Karpas-422 (cell line): ENCODE data around the gene SETD4. TPM values are rescaled to one million over a fixed set of nuclear protein-coding genes. Genes with fewer than 3 reads are reported as not detected.
A peak's percentile ranks its signal among the peaks of the same experiment; 100 is the strongest.
"Not testable (repeated sequence)": the region's sequence is repeated elsewhere in the genome, so short reads cannot be mapped to it uniquely, and the experiment has no call there.

Experiments used
- DNase-seq: peaks from one replicate; pipeline ENCODE4 v3.0.0-alpha.2; 2015
- H2AFZ ChIP-seq: fragments of 200-600 bp; sonication (generic); 2 replicates; pipeline ENCODE4 v1.6.1; 2014; ENCODE audit warnings: antibody characterized with exemption, low read length, mixed read lengths
- H3K27ac ChIP-seq: fragments of 200-600 bp; sonication (generic); 2 replicates; pipeline ENCODE4 v1.5.1; 2014; ENCODE audit warnings: mild to moderate bottlenecking, low read length, moderate library complexity
- H3K27me3 ChIP-seq: fragments of 200-600 bp; sonication (generic); 2 replicates; pipeline ENCODE4 v1.6.1; 2014; ENCODE audit warnings: low read length, mixed read lengths
- H3K36me3 ChIP-seq: fragments of 200-600 bp; sonication (generic); 2 replicates; pipeline ENCODE4 v1.6.1; 2014; ENCODE audit warnings: low read length, mixed read lengths; ENCODE audit not compliant: insufficient read depth
- H3K4me1 ChIP-seq: fragments of 200-600 bp; sonication (generic); 2 replicates; pipeline ENCODE4 v1.6.1; 2014; ENCODE audit warnings: mild to moderate bottlenecking, low read length, mixed read lengths
- H3K4me2 ChIP-seq: fragments of 200-600 bp; sonication (generic); 2 replicates; pipeline ENCODE4 v1.6.1; 2014; ENCODE audit warnings: low read length, low read depth, mild to moderate bottlenecking; ENCODE audit not compliant: poor library complexity, severe bottlenecking
- H3K4me3 ChIP-seq: fragments of 200-600 bp; sonication (generic); 2 replicates; pipeline ENCODE4 v1.5.1; 2014; ENCODE audit warnings: mild to moderate bottlenecking, antibody characterized with exemption, low read length, mixed read lengths
- H3K79me2 ChIP-seq: fragments of 200-600 bp; sonication (generic); 2 replicates; pipeline ENCODE4 v1.6.1; 2014; ENCODE audit warnings: mild to moderate bottlenecking, low read length, mixed read lengths
- H3K9ac ChIP-seq: fragments of 200-600 bp; sonication (generic); 2 replicates; pipeline ENCODE4 v1.6.0; 2014; ENCODE audit warnings: low read length
- H3K9me2 ChIP-seq: fragments of 200-600 bp; sonication (generic), shearing (Covaris generic); replicated peaks from 2 replicates; pipeline ENCODE4 v1.6.0; 2014; ENCODE audit warnings: mild to moderate bottlenecking, low read length, moderate library complexity; ENCODE audit not compliant: insufficient read depth
- H3K9me3 ChIP-seq: fragments of 300-700, 200-600 bp; sonication (generic); 2 replicates; pipeline ENCODE4 v1.6.1; 2014; ENCODE audit warnings: low read length, mixed read lengths
- H4K20me1 ChIP-seq: fragments of 200-600 bp; sonication (generic); 2 replicates; pipeline ENCODE4 v1.6.1; 2014; ENCODE audit warnings: mild to moderate bottlenecking, antibody characterized with exemption, low read length, low read depth; ENCODE audit not compliant: insufficient read depth
- total RNA-seq: library from RNA; depleted of rRNA; stranded (reverse); fragments of >200 nt; shearing (Covaris generic); gene quantifications from 2 replicates; pipeline ENCODE4 v1.2.3, GENCODE V29; 2014; ENCODE audit warnings: low replicate concordance

The SETD4 gene
- total RNA-seq, 1 experiment from 2014 or later = 22.6 TPM

DNA sequence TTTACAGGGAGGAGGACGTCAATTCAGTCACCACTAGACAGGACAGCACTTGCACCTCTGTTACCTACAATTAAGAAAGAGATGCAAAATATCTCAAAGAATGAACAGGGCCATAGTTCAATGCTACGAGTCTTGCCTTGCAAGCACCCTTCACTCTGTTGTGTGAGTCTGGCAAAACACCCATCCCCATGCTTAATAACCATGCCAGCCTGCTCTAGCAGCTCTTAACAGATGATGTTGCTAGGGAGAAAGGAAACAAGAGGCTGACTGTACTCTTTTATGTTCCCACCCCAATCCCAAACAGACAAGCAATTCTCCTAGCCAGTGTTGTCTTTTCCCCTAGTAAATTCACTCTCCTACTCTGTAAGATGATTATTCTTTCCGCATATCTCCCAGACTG, 14.8 kb upstream of the SETD4 start:
- Histone ChIP-seq H3K4me3 (no peak overlapping the region), H3K27ac (no peak overlapping the region), H3K4me1 (peaks cover 5% of the 10 kb centered on the region), H2AFZ (no peak overlapping the region), H3K9me3 (no peaks in the 10 kb centered on the region), H3K9ac (no peak overlapping the region), H3K36me3 (no peaks in the 10 kb centered on the region), H3K27me3 (no peaks in the 10 kb centered on the region), H4K20me1 (no peaks in the 10 kb centered on the region), H3K9me2 (no peaks in the 10 kb centered on the region), H3K4me2 (no peak overlapping the region), H3K79me2 (no peaks in the 10 kb centered on the region)
- no peak for DNase-seq

GRCh38 chr21:36073911-36074310, 13.6 kb upstream of the SETD4 start:
- not testable (repeated sequence) for H3K9ac ChIP-seq, H3K4me1 ChIP-seq, H4K20me1 ChIP-seq, H2AFZ ChIP-seq, H3K27me3 ChIP-seq, DNase-seq, H3K4me2 ChIP-seq, H3K9me3 ChIP-seq, H3K36me3 ChIP-seq, H3K27ac ChIP-seq, H3K4me3 ChIP-seq, H3K9me2 ChIP-seq, H3K79me2 ChIP-seq

DNA sequence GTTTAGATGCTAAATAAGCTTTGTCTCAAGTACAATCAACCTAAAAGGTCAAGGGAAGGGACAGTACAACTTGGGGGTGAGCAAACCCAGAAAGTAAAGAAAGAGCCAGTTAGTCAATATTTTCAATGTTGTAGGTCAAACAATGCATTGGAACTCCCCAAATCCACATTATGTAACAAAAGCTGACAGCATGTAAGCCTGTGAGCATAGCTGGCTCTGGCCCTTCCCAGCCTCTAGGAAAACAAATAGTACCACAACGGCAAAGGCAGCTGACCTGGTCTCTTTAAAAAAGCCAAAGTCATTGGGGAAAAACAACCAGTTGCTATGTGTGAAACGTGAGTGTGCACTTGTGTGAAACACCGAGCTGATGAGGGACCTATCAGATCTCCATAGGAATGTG, 12.9 kb upstream of the SETD4 start:
- no peak overlapping the region for H3K27ac ChIP-seq
- 0 out of 2 replicates have a peak, but pooled peaks cover 3% of the 10 kb centered on the region for H3K27me3 ChIP-seq
- no peaks in the 10 kb centered on the region for H4K20me1 ChIP-seq
- H3K36me3 ChIP-seq = no peaks in the 10 kb centered on the region
- no peaks in the 10 kb centered on the region for H3K79me2 ChIP-seq
- no peak overlapping the region for H2AFZ ChIP-seq
- no peak for DNase-seq
- peaks cover 7% of the 10 kb centered on the region for H3K4me1 ChIP-seq
- H3K9ac ChIP-seq = no peak overlapping the region
- peaks cover 5% of the 10 kb centered on the region for H3K9me3 ChIP-seq
- no peak overlapping the region for H3K4me3 ChIP-seq
- H3K9me2 ChIP-seq = no peaks in the 10 kb centered on the region
- no peak overlapping the region for H3K4me2 ChIP-seq

DNA sequence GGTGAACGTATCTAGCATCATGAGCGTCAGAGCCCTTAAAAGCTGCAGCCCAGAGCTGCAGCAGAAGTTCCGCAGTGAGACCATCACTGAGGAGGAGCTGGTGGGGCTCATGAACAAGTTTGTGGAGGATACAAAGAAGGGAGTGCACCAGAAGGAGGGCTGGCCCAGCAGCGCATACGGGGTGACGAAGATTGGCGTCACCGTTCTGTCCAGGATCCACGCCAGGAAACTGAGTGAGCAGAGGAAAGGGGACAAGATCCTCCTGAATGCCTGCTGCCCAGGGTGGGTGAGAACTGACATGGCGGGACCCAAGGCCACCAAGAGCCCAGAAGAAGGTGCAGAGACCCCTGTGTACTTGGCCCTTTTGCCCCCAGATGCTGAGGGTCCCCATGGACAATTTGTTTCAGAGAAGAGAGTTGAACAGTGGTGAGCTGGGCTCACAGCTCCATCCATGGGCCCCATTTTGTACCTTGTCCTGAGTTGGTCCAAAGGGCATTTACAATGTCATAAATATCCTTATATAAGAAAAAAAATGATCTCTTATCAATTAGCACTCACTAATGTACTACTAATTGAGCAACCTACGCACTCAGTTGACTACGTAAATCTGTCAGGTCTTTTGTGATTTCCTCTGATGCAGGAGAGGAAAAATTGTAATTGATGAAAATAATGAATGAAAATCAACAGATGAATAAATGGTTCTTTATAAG, 12.3 kb upstream of the SETD4 start:
- Histone ChIP-seq H4K20me1 (no peaks in the 10 kb centered on the region), H3K36me3 (no peaks in the 10 kb centered on the region), H3K27me3 (0 out of 2 replicates have a peak, but pooled peaks cover 5% of the 10 kb centered on the region), H3K9me3 (peaks cover 5% of the 10 kb centered on the region), H3K79me2 (no peaks in the 10 kb centered on the region), H3K4me1 (peaks cover 7% of the 10 kb centered on the region), H3K4me3 (no peak overlapping the region), H3K27ac (no peak overlapping the region), H2AFZ (no peak overlapping the region), H3K4me2 (no peak overlapping the region), H3K9me2 (no peaks in the 10 kb centered on the region), H3K9ac (no peak overlapping the region)
- no peak for DNase-seq

- H4K20me1 ChIP-seq = no peaks in the 10 kb centered on the region
- H3K4me3 ChIP-seq = no peak overlapping the region
- no peaks in the 10 kb centered on the region for H3K36me3 ChIP-seq
- H3K9me2 ChIP-seq = no peaks in the 10 kb centered on the region
- H2AFZ ChIP-seq = no peak overlapping the region
- DNase-seq = no peak
- H3K9ac ChIP-seq = no peak overlapping the region
- no peaks in the 10 kb centered on the region for H3K79me2 ChIP-seq
- peaks cover 5% of the 10 kb centered on the region for H3K9me3 ChIP-seq
- H3K4me2 ChIP-seq = no peak overlapping the region
- peaks cover 7% of the 10 kb centered on the region for H3K4me1 ChIP-seq
- H3K27ac ChIP-seq = no peak overlapping the region
- H3K27me3 ChIP-seq = 0 out of 2 replicates have a peak, but pooled peaks cover 5% of the 10 kb centered on the region
These were observed 10.7 kb upstream of the SETD4 start for GRCh38 chr21:36070999-36071398.

GRCh38 chr21:36069713-36070583, 9.6 kb upstream of the SETD4 start, which contains the start of gene CBR1:
TSS of gene CBR1 (plus strand) at chr21:36070024. CDS start at chr21:36070116, 92 bp downstream.
- Histone ChIP-seq H3K9ac (peak within 1 kb of the TSS; percentile 64), H3K36me3 (no peaks in the 10 kb centered on the region), H3K9me2 (no peaks in the 10 kb centered on the region), H4K20me1 (no peaks in the 10 kb centered on the region), H3K4me2 (peak within 1 kb of the TSS; percentile 64), H3K79me2 (no peaks in the 10 kb centered on the region), H3K4me1 (peaks cover 7% of the 10 kb centered on the region), H3K27me3 (0 out of 2 replicates have a peak, but pooled peaks cover 5% of the 10 kb centered on the region), H3K27ac (no peak within 1 kb of the TSS), H3K4me3 (peak within 1 kb of the TSS; percentile 72), H2AFZ (peak within 1 kb of the TSS; percentile 23; the same call in 1 of the 2 replicates), H3K9me3 (peaks cover 5% of the 10 kb centered on the region)
- DNase-seq = peak; percentile 93

- Histone ChIP-seq H3K9me2 (no peaks in the 10 kb centered on the region), H3K9ac (no peak overlapping the region), H2AFZ (no peak overlapping the region), H3K9me3 (peaks cover 5% of the 10 kb centered on the region), H4K20me1 (no peaks in the 10 kb centered on the region), H3K79me2 (no peaks in the 10 kb centered on the region), H3K27ac (no peak overlapping the region), H3K36me3 (no peaks in the 10 kb centered on the region), H3K27me3 (0 out of 2 replicates have a peak, but pooled peaks cover 5% of the 10 kb centered on the region), H3K4me1 (peaks cover 7% of the 10 kb centered on the region), H3K4me3 (peak overlapping the region; percentile 72; the same call in 1 of the 2 replicates), H3K4me2 (no peak overlapping the region)
- DNase-seq = no peak
These were observed 8.5 kb upstream of the SETD4 start for GRCh38 chr21:36068748-36069398.
